Neural cell (in vitro differentiated cells): ENCODE results near the gene OR4K15.

Source experiments
- CTCF ChIP-seq: fragments of 450-650 bp; IDR thresholded peaks from 2 replicates; pipeline ENCODE4 v1.5.1; 2014; ENCODE audit warnings: antibody characterized with exemption, mild to moderate bottlenecking, moderate library complexity; ENCODE audit not compliant: poor library complexity, severe bottlenecking
- EZH2 ChIP-seq: fragments of 200-600, 300-800 bp; shearing (Covaris generic), sonication (generic); IDR thresholded peaks from 2 replicates; pipeline ENCODE4 v1.6.1; 2014; ENCODE audit warnings: antibody characterized with exemption, low read length, borderline replicate concordance, mild to moderate bottlenecking; ENCODE audit not compliant: insufficient read depth, poor library complexity, severe bottlenecking
- POLR2AphosphoS5 ChIP-seq: IDR thresholded peaks from 2 replicates; pipeline ENCODE4 v1.6.1; 2012

GRCh38 chr14:19941668-19942067, 33.7 kb upstream of the OR4K15 start:
- TF ChIP-seq CTCF (no peak), POLR2AphosphoS5 (no peak), EZH2 (no peak)
